GM23338 (cell line): Measurements from ENCODE around the gene GRID1. TPM values are rescaled to one million over a fixed set of nuclear protein-coding genes. Genes with fewer than 3 reads are reported as not detected.

ENCODE experiments used
- ATAC-seq: fragments of 200-7000 bp; cut with Tn5 transposase; 3 replicates; pipeline ENCODE4 v1.9.1; 2020
- DNase-seq: peaks from one replicate; pipeline ENCODE4 v3.0.0-alpha.2; 2015; ENCODE audit warnings: low spot score
- H2AFZ ChIP-seq: fragments of 200-600 bp; sonication (generic); 2 replicates; pipeline ENCODE4 v1.8.0; 2016; ENCODE audit warnings: antibody characterized with exemption, mild to moderate bottlenecking, moderate library complexity
- H3F3A ChIP-seq: fragments of 200-600 bp; sonication (generic); replicated peaks from 2 replicates; pipeline ENCODE4 v1.8.0; 2017; ENCODE audit warnings: antibody characterized with exemption, mixed run types, low read depth
- H3K27ac ChIP-seq: fragments of 200-600 bp; sonication (generic); 2 replicates; pipeline ENCODE4 v1.6.1; 2016; ENCODE audit warnings: low read depth
- H3K27me3 ChIP-seq: fragments of 200-600 bp; sonication (generic); 2 replicates; pipeline ENCODE4 v1.8.0; 2016; ENCODE audit warnings: mild to moderate bottlenecking, mixed run types, moderate library complexity; ENCODE audit not compliant: insufficient read depth
- H3K36me3 ChIP-seq: fragments of 200-600 bp; sonication (generic); 2 replicates; pipeline ENCODE4 v1.8.0; 2016; ENCODE audit warnings: mild to moderate bottlenecking; ENCODE audit not compliant: insufficient read depth
- H3K4me1 ChIP-seq: fragments of 200-600 bp; sonication (generic); 2 replicates; pipeline ENCODE4 v1.8.0; 2016; ENCODE audit warnings: mild to moderate bottlenecking, moderate library complexity; ENCODE audit not compliant: insufficient read depth
- H3K4me2 ChIP-seq: fragments of 200-600 bp; sonication (generic); 2 replicates; pipeline ENCODE4 v1.7.1; 2017; ENCODE audit warnings: mixed run types
- H3K4me3 ChIP-seq: fragments of 200-600 bp; sonication (generic); 2 replicates; pipeline ENCODE4 v1.6.1; 2016; ENCODE audit warnings: mixed run types
- H3K79me2 ChIP-seq: fragments of 200-600 bp; sonication (generic); replicated peaks from 2 replicates; pipeline ENCODE4 v1.8.0; 2017; ENCODE audit warnings: mild to moderate bottlenecking; ENCODE audit not compliant: insufficient read depth
- H3K9me2 ChIP-seq: fragments of 200-600 bp; sonication (generic); 2 replicates; pipeline ENCODE4 v1.8.0; 2017; ENCODE audit not compliant: insufficient read depth
- H4K20me1 ChIP-seq: fragments of 200-600 bp; sonication (generic); replicated peaks from 2 replicates; pipeline ENCODE4 v1.8.0; 2017; ENCODE audit warnings: mild to moderate bottlenecking; ENCODE audit not compliant: insufficient read depth
- H3K27ac Mint-ChIP-seq: 2 replicates; pipeline ENCODE4 v1.8.0; 2020; ENCODE audit warnings: inconsistent platforms, mild to moderate bottlenecking, moderate library complexity, mixed read lengths
- H3K27me3 Mint-ChIP-seq: 3 replicates; pipeline ENCODE4 v1.8.0; 2022; ENCODE audit warnings: low read depth, mild to moderate bottlenecking, moderate library complexity, mixed read lengths, inconsistent platforms; ENCODE audit not compliant: insufficient read depth, poor library complexity
- H3K36me3 Mint-ChIP-seq: 3 replicates; pipeline ENCODE4 v1.8.0; 2021; ENCODE audit warnings: low read depth, mild to moderate bottlenecking, inconsistent platforms, moderate library complexity, mixed read lengths
- H3K4me1 Mint-ChIP-seq: 3 replicates; pipeline ENCODE4 v1.8.0; 2020; ENCODE audit warnings: mild to moderate bottlenecking, inconsistent platforms, mixed read lengths
- H3K4me3 Mint-ChIP-seq: 3 replicates; pipeline ENCODE4 v1.8.0; 2021; ENCODE audit warnings: moderate library complexity, mild to moderate bottlenecking, inconsistent platforms, mixed read lengths
- H3K9me3 Mint-ChIP-seq: 3 replicates; pipeline ENCODE4 v1.8.0; 2020; ENCODE audit warnings: moderate library complexity, mild to moderate bottlenecking, inconsistent platforms, mixed read lengths
- CREB1 ChIP-seq: fragments of 250-450 bp; sonication (Bioruptor Pico); IDR thresholded peaks from 2 replicates; pipeline ENCODE4 v1.5.0; 2020; ENCODE audit warnings: low read depth, mild to moderate bottlenecking, moderate library complexity
- CTCF ChIP-seq, 2 experiments: fragments of 200-600 bp in 1 of 2; sonication (generic) in 1 of 2; conservative IDR thresholded peaks; 2 replicates each; pipeline versions ENCODE4 v1.5.1 to v1.6.1; 2016 to 2017; ENCODE audit warnings: antibody characterized with exemption in 2 of 2, low read depth in 2 of 2, mild to moderate bottlenecking in 2 of 2, moderate library complexity in 1 of 2
- ETS1 ChIP-seq: IDR thresholded peaks from 2 replicates; pipeline ENCODE4 v1.6.1; 2016; ENCODE audit warnings: antibody characterized with exemption
- EZH2phosphoT487 ChIP-seq: fragments of 200-600 bp; sonication (generic); IDR thresholded peaks from one replicate; pipeline ENCODE4 v1.8.1; 2018; ENCODE audit warnings: antibody characterized with exemption; ENCODE audit not compliant: unreplicated experiment
- JUNB ChIP-seq: IDR thresholded peaks from one replicate; pipeline ENCODE4 v1.6.1; 2016; ENCODE audit warnings: antibody characterized with exemption; ENCODE audit not compliant: unreplicated experiment
- NANOG ChIP-seq: IDR thresholded peaks from 2 replicates; pipeline ENCODE4 v1.6.1; 2016; ENCODE audit warnings: antibody characterized with exemption, borderline replicate concordance
- ZNF114 ChIP-seq: fragments of 250-450 bp; sonication (Bioruptor Pico); IDR thresholded peaks from 2 replicates; pipeline ENCODE4 v1.5.0; 2020; ENCODE audit warnings: mild to moderate bottlenecking, moderate library complexity
- ZNF331 ChIP-seq: fragments of 250-450 bp; sonication (Bioruptor Pico); IDR thresholded peaks from 2 replicates; pipeline ENCODE4 v1.5.0; 2020; ENCODE audit warnings: low read depth, mild to moderate bottlenecking, moderate library complexity
- polyA plus RNA-seq: library from polyadenylated mRNA; unstranded; fragments of >200 nt; fragmentation: Nextera tagmentation; extraction: Ambion mirVana; gene quantifications from 2 replicates; pipeline ENCODE4 v1.2.1, GENCODE V29; 2016
- total RNA-seq: library from RNA; depleted of rRNA; stranded (reverse); fragments of >200 nt; shearing (Covaris generic); gene quantifications from 2 replicates; pipeline ENCODE4 v1.2.3, GENCODE V29; 2014
- TF ChIP-seq, protein P1 (sequence below): IDR thresholded peaks from one replicate; pipeline ENCODE4 v1.6.1; 2018; ENCODE audit warnings: antibody characterized with exemption; ENCODE audit not compliant: unreplicated experiment

Gene GRID1
- total and polyA plus RNA-seq, 2 experiments from 2014 or later = 0.14 to 0.15 TPM

GRCh38 chr10:86105181-86105580 lies 261.4 kb downstream of the GRID1 start (continued):
- TF ChIP-seq EZH2phosphoT487 (no peak), ETS1 (no peak), ZNF331 (CRISPR knock-in tag) (no peak), NANOG (no peak), ZNF114 (CRISPR knock-in tag) (no peak), CTCF (conservative IDR thresholded peaks at IDR 0.05; ENCODE audit: low read depth in 2 of 2) (no peak), JUNB (no peak)
- TF ChIP-seq, protein P1, sequence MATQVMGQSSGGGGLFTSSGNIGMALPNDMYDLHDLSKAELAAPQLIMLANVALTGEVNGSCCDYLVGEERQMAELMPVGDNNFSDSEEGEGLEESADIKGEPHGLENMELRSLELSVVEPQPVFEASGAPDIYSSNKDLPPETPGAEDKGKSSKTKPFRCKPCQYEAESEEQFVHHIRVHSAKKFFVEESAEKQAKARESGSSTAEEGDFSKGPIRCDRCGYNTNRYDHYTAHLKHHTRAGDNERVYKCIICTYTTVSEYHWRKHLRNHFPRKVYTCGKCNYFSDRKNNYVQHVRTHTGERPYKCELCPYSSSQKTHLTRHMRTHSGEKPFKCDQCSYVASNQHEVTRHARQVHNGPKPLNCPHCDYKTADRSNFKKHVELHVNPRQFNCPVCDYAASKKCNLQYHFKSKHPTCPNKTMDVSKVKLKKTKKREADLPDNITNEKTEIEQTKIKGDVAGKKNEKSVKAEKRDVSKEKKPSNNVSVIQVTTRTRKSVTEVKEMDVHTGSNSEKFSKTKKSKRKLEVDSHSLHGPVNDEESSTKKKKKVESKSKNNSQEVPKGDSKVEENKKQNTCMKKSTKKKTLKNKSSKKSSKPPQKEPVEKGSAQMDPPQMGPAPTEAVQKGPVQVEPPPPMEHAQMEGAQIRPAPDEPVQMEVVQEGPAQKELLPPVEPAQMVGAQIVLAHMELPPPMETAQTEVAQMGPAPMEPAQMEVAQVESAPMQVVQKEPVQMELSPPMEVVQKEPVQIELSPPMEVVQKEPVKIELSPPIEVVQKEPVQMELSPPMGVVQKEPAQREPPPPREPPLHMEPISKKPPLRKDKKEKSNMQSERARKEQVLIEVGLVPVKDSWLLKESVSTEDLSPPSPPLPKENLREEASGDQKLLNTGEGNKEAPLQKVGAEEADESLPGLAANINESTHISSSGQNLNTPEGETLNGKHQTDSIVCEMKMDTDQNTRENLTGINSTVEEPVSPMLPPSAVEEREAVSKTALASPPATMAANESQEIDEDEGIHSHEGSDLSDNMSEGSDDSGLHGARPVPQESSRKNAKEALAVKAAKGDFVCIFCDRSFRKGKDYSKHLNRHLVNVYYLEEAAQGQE = no peak

GRCh38 chr10:86104611-86105145 lies 261.9 kb downstream of the GRID1 start:
- Mint-ChIP-seq H3K4me3 (no peak overlapping the region), H3K27me3 (peaks cover 6% of the 10 kb centered on the region), H3K36me3 (no peaks in the 10 kb centered on the region; the same call in 2 of the 3 replicates), H3K9me3 (peaks cover 32% of the 10 kb centered on the region), H3K27ac (no peak overlapping the region), H3K4me1 (no peaks in the 10 kb centered on the region)
- Histone ChIP-seq H3K79me2 (no peaks in the 10 kb centered on the region), H3K36me3 (no peaks in the 10 kb centered on the region), H3K27me3 (no peaks in the 10 kb centered on the region), H3F3A (no peaks in the 10 kb centered on the region), H3K4me2 (no peak overlapping the region), H3K4me1 (no peaks in the 10 kb centered on the region), H2AFZ (no peak overlapping the region), H3K4me3 (no peak overlapping the region), H3K27ac (no peak overlapping the region), H3K9me2 (no peaks in the 10 kb centered on the region), H4K20me1 (no peaks in the 10 kb centered on the region)
- no peak for TF ChIP-seq EZH2phosphoT487
- no peak for TF ChIP-seq CREB1
- no peak for TF ChIP-seq ETS1
- TF ChIP-seq ZNF331 (CRISPR knock-in tag) = no peak
- ATAC-seq (no peak), DNase-seq (no peak)
